HepG2 (cell line): ENCODE measurements around the gene ANK3. TPM values are rescaled to one million over a fixed set of nuclear protein-coding genes. Genes with fewer than 3 reads are reported as not detected.
"Not testable (repeated sequence)": the region's sequence is repeated elsewhere in the genome, so short reads cannot be mapped to it uniquely, and the experiment has no call there.

ENCODE experiments used
- ATAC-seq: fragments of 200-7000 bp; cut with Tn5 transposase; 3 replicates; pipeline ENCODE4 v1.9.1; 2020; ENCODE audit warnings: mild to moderate bottlenecking, moderate library complexity
- BruUV-seq: library from RNA; stranded (reverse); fragments of 400-500 nt; replicated peaks from 2 replicates; lab custom pipeline; 2021; lab: Mats Ljungman, UMichigan
- CTCF ChIA-PET: fragments of 300-600 bp; formaldehyde crosslinking; extraction: SDS; loops from one replicate; lab custom pipeline; 2021; ENCODE audit warnings: low total read pairs, inconsistent platforms, low intra/inter-chr PET ratio; lab: Yijun Ruan, JAX
- POLR2A ChIA-PET: fragments of 350-600 bp; sonication (Branson Sonifier 250); formaldehyde crosslinking; loops from one replicate; lab custom pipeline; 2020; ENCODE audit warnings: antibody characterized with exemption, inconsistent platforms; lab: Yijun Ruan, JAX
- DNase-seq: peaks from one replicate; pipeline ENCODE4 v3.0.0-alpha.2; 2015; ENCODE audit warnings: low spot score
- FAIRE-seq: peaks from 3 replicates; lab custom pipeline; 2011; peaks lifted over from hg19 to GRCh38; lab: Jason Lieb, UNC
- H2AFZ ChIP-seq: one replicate; pipeline ENCODE4 v1.6.1; 2011; ENCODE audit warnings: low read length, inconsistent platforms
- H3K27ac ChIP-seq: fragments of 300-600 bp; 3 replicates; pipeline ENCODE4 v1.8.0; 2011; ENCODE audit warnings: mixed run types, mild to moderate bottlenecking, mixed read lengths, low read length, inconsistent platforms; ENCODE audit not compliant: insufficient read depth; ENCODE audit errors: extremely low read length
- H3K27me3 ChIP-seq, 2 experiments: fragments of 200-600 bp in 1 of 2; 2 replicates in 1 of 2; 3 replicates in 1 of 2; pipeline versions ENCODE4 v1.6.0 to v1.8.0; 2011; ENCODE audit warnings: low read length in 2 of 2, mild to moderate bottlenecking in 2 of 2, moderate library complexity in 2 of 2, inconsistent platforms in 1 of 2; ENCODE audit not compliant: insufficient read depth in 2 of 2, control insufficient read depth in 1 of 2
- H3K36me3 ChIP-seq, 2 experiments: fragments of 200-600 bp in 1 of 2; replicated peaks in 1 of 2; 2 replicates in 1 of 2; 3 replicates in 1 of 2; pipeline versions ENCODE4 v1.5.1 to v1.8.0; 2011; ENCODE audit warnings: low read length in 2 of 2, inconsistent platforms in 1 of 2; ENCODE audit not compliant: insufficient read depth in 2 of 2, control insufficient read depth in 1 of 2
- H3K4me1 ChIP-seq: 2 replicates; pipeline ENCODE4 v1.5.1; 2012; ENCODE audit warnings: low read length, inconsistent platforms; ENCODE audit not compliant: insufficient read depth
- H3K4me2 ChIP-seq: 2 replicates; pipeline ENCODE4 v1.6.0; 2011; ENCODE audit warnings: low read depth, low read length, inconsistent platforms
- H3K4me3 ChIP-seq, 3 experiments: fragments of 200-600 bp in 1 of 3; sonication (generic), shearing (Covaris generic) in 1 of 3; replicated peaks in 1 of 3; 2 replicates each; pipeline ENCODE4 v1.5.1; 2011 to 2016; ENCODE audit warnings: low read length in 3 of 3, inconsistent platforms in 2 of 3, low read depth in 2 of 3, mild to moderate bottlenecking in 2 of 3, control low read depth in 1 of 3, mixed read lengths in 1 of 3; ENCODE audit not compliant: insufficient read depth in 1 of 3
- H3K79me2 ChIP-seq: one replicate; pipeline ENCODE4 v1.6.1; 2011; ENCODE audit warnings: low read length, inconsistent platforms; ENCODE audit not compliant: insufficient read depth
- H3K9ac ChIP-seq: 2 replicates; pipeline ENCODE4 v1.6.0; 2011; ENCODE audit warnings: mild to moderate bottlenecking, low read depth, low read length, inconsistent platforms; ENCODE audit not compliant: insufficient read depth
- H3K9me3 ChIP-seq: 2 replicates; pipeline ENCODE4 v1.5.1; 2012; ENCODE audit warnings: mild to moderate bottlenecking, low read length
- H4K20me1 ChIP-seq: 2 replicates; pipeline ENCODE4 v1.6.0; 2011; ENCODE audit warnings: inconsistent platforms, mild to moderate bottlenecking, low read length, moderate library complexity; ENCODE audit not compliant: insufficient read depth
- ZFP41 ChIP-seq: sonication (generic); formaldehyde crosslinking; IDR thresholded peaks from 2 replicates; pipeline ENCODE4 v1.4.0; 2020; ENCODE audit warnings: mild to moderate bottlenecking, missing genetic modification reagents, borderline replicate concordance
- WGBS: methylation state at CpG from one replicate; pipeline ENCODE4 v1.1.6; 2017; ENCODE audit warnings: low lambda C conversion rate; 5-methylcytosine and 5-hydroxymethylcytosine counted together
- in situ Hi-C: cut with HindIII; loops from 2 replicates; pipeline ENCODE4 v1.10.0; 2017; ENCODE audit warnings: low pct_unique_long_range_greater_than_20kb; ENCODE audit not compliant: extremely low pct_ligation_motif_present
- intact Hi-C: fragments of 100-400 bp; cut with micrococcal nuclease; formaldehyde crosslinking; loops from one replicate; pipeline ENCODE4 v1.10.0; 2022; ENCODE audit not compliant: unreplicated experiment
- polyA plus RNA-seq, 8 experiments: library from polyadenylated mRNA; depleted of rRNA in 3 of 8; stranded (reverse) in 7 of 8; unstranded in 1 of 8; fragments of >200 nt; fragmentation: Illumina TruSeq in 4 of 8; extraction: Trizol in 4 of 8; gene quantifications; 2 replicates each; pipeline versions ENCODE4 v1.2.1 to v1.2.3, GENCODE V29; 2011 to 2016; ENCODE audit warnings: low read depth in 4 of 8, missing spikeins in 1 of 8, mixed read lengths in 1 of 8; ENCODE audit not compliant: insufficient read depth in 1 of 8
- total RNA-seq, 5 experiments: library from RNA; depleted of rRNA; stranded (reverse); fragments of >200 nt; fragmentation: Illumina TruSeq; extraction: Trizol; gene quantifications; 2 replicates each; pipeline ENCODE4 v1.2.3, GENCODE V29; 2016; ENCODE audit warnings: low read depth in 1 of 5
- TF ChIP-seq, protein P1 (sequence below): sonication (generic); formaldehyde crosslinking; IDR thresholded peaks from 2 replicates; pipeline ENCODE4 v1.8.1; 2023; ENCODE audit warnings: mild to moderate bottlenecking, moderate library complexity, missing genetic modification reagents

ANK3 gene
- total and polyA plus RNA-seq, 2 of the 13 experiments (the other 11 are each of a cell fraction or from before 2014, with no cell fraction given), result not detected

DNA sequence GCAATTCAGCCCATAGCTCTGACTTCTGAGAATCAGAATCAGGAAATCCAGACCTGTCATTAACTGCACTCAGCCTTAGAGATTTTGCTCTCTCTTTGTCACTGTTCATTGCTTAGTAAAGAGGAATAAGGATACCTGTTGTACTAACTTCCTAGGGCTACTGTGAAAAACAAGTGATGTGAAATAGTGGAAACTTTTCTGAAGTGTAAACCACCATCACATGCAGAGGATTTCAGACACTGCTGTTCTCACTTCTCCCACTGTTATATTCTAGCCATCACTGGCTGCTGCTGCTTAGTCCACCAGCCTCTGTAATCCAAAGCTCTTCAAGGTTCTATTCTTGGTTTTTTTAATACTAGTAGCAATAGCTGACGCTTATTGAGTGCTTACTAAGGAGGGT is 353.7 kb downstream of the ANK3 start:
- Histone ChIP-seq H3K36me3 (no peaks in the 10 kb centered on the region), H3K9me3 (no peaks in the 10 kb centered on the region), H3K9ac (no peak overlapping the region), H3K4me3 (no peak overlapping the region), H2AFZ (no peak overlapping the region), H3K4me2 (no peak overlapping the region), H3K79me2 (no peaks in the 10 kb centered on the region), H3K4me1 (no peaks in the 10 kb centered on the region), H3K27ac (no peak overlapping the region), H4K20me1 (no peaks in the 10 kb centered on the region), H3K27me3 (no peaks in the 10 kb centered on the region)
- CTCF ChIA-PET, result no interaction called here
- ATAC-seq (no peak), FAIRE-seq (no peak), DNase-seq (no peak)
- WGBS, result 5% methylated on average over 1 of the region's 1 CpG
- in situ Hi-C loops (loop anchor here (25.0 kb wide), 2 partner anchors 174 to 1249 kb away; no protein-coding TSS in a partner anchor), intact Hi-C loops (no loop called here)
- BruUV-seq, result no TSS peak
- TF ChIP-seq ZFP41 (CRISPR knock-in tag), result no peak
- TF ChIP-seq, protein P1, sequence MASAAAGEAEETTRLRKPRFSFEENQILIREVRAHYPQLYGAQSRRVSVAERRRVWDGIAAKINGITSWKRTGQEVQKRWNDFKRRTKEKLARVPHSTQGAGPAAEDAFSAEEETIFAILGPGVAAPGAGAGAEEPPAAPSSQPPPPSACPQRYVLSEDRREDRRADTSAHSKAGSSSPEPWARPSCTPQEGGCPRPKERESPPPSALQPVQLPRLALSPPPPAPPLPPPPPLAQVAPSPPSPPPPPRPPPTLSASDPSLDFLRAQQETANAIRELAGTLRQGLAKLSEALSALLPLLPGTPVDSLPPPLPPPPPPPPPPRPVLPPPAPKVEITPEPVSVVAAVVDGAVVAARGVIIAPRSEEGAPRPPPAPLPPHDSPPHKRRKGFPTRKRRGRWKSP (CRISPR knock-in tag), result no peak
- POLR2A ChIA-PET, result no interaction called here

DNA sequence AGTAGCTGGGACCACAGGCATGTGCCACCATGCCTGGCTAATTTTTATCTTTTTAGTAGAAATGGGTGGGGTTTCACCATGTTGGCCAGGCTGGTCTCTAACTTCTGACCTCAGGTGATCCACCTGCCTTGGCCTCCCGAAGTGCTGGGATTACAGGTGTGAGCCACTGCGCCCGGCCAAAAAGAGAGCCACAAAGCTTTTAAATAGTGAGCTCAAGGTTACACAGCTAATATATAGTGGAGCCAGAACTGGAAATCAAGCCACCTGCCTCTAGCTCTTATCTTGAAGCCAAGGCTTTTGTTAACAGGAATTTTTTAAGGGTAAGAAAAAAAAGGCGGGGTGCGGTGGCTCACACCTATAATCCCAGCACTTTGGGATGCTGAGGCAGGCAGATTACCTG is 354.3 kb downstream of the ANK3 start:
- H3K4me1 ChIP-seq, H4K20me1 ChIP-seq, H3K4me2 ChIP-seq, POLR2A ChIA-PET, H3K27me3 ChIP-seq, BruUV-seq, H3K4me3 ChIP-seq, H3K9me3 ChIP-seq, H3K9ac ChIP-seq, H3K27ac ChIP-seq, CTCF ChIA-PET, DNase-seq, H3K79me2 ChIP-seq, intact Hi-C loops, ATAC-seq, H2AFZ ChIP-seq, FAIRE-seq, H3K36me3 ChIP-seq: not testable (repeated sequence)
- 64% methylated on average over 5 of the region's 5 CpGs for WGBS
- in situ Hi-C loops, result loop anchor here (25.0 kb wide), 2 partner anchors 173 to 1248 kb away; no protein-coding TSS in a partner anchor
